ENCODE results near the gene TRIOBP.

DNA sequence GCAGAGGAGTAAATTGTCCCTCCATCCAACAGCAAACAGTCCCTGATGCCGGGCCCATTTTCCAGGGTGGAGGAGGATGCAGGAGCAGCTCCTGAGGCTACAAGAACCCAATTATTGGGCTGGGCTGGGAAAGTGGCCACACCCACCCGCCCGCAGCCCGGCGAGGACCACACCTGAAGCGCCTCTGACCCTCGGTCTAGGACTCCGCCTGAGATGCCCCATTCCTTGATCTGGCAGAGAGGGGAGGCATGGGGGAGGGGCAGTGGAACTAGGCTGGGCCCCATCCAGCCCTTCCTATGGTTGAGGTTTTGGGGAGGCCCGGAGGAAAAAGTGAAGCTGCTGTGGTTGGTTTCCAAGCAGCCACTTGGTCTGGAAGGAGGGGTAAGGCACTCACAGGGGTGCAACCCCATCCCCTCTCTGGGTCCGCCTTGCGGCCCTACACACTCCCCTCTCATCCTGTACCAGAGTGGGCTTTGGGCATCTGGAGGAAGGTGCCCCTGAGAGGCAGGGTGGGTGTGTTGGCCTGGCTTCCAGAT, 23.9 kb upstream of the TRIOBP start:
- TF ChIP-seq, protein P1, sequence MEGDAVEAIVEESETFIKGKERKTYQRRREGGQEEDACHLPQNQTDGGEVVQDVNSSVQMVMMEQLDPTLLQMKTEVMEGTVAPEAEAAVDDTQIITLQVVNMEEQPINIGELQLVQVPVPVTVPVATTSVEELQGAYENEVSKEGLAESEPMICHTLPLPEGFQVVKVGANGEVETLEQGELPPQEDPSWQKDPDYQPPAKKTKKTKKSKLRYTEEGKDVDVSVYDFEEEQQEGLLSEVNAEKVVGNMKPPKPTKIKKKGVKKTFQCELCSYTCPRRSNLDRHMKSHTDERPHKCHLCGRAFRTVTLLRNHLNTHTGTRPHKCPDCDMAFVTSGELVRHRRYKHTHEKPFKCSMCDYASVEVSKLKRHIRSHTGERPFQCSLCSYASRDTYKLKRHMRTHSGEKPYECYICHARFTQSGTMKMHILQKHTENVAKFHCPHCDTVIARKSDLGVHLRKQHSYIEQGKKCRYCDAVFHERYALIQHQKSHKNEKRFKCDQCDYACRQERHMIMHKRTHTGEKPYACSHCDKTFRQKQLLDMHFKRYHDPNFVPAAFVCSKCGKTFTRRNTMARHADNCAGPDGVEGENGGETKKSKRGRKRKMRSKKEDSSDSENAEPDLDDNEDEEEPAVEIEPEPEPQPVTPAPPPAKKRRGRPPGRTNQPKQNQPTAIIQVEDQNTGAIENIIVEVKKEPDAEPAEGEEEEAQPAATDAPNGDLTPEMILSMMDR (IDR thresholded peaks at IDR 0.05; ENCODE audit: low read depth, low read length) = no peak
- no peak for TF ChIP-seq EZH2phosphoT487 (IDR thresholded peaks at IDR 0.05; ENCODE audit: low read depth)
